ENCODE results near the gene PPP2R2C. TPM values are rescaled to one million over a fixed set of nuclear protein-coding genes. Genes with fewer than 3 reads are reported as not detected.

Gene PPP2R2C
- total and polyA plus RNA-seq, 2 of the 4 experiments (the other 2 are of a cell fraction), result 0.03 TPM; not detected in 1

DNA sequence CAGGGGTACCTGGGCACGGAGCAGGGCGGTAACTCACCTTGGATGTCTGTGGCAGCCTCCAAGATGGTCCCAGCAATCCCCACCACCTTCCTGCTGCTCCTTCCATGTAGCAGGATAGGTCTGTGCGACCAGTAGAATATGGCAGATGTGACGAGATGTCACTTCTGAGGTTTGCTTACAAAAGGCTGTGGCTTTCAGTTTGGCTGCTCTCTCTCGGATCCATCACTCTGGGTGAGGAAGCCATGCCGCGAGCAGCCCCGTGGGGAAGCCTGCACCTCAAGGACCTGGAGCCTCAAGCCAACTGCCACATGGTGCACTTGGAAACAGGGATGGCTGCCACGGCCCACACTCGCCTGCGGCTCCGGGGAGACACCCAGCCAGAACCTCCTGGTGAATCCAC lies 165.2 kb downstream of the PPP2R2C start:
- no peak overlapping the region for H2BK15ac ChIP-seq (ENCODE audit: low read depth, low read length)
- DNase-seq, result no peak
- no peak overlapping the region for H3K9ac ChIP-seq (ENCODE audit: low read depth, low read length)
- H3K4me3 ChIP-seq (ENCODE audit: insufficient read depth, low read depth, low read length), result no peak overlapping the region
- no peaks in the 10 kb centered on the region for H3K79me1 ChIP-seq (ENCODE audit: low read depth in 1 of 2, low read length in 2 of 2)
- WGBS, 2 experiments (ENCODE audit: extremely low coverage in 2 of 2, insufficient read length in 1 of 2), result 77% methylated on average over 6 of the region's 12 CpGs; no CpG with 5 or more reads in 1 of the 2 experiments
- peaks cover 21% of the 10 kb centered on the region for H3K36me3 ChIP-seq (ENCODE audit: control insufficient read depth, insufficient read depth, low read length)
- H4K91ac ChIP-seq (ENCODE audit: insufficient read depth, low read depth, low read length), result no peak overlapping the region
- H4K5ac ChIP-seq (ENCODE audit: low read depth, low read length), result no peak overlapping the region
- H3K14ac ChIP-seq (replicated peaks; ENCODE audit: low read depth, low read length), result no peak overlapping the region
- H3K9me3 ChIP-seq (ENCODE audit: control insufficient read depth, insufficient read depth, low read length), result peaks cover 5% of the 10 kb centered on the region
- H2BK5ac ChIP-seq (ENCODE audit: low read depth, low read length, poor library complexity, severe bottlenecking), result no peak overlapping the region
- 0 out of 2 replicates have a peak, but pooled peaks cover 3% of the 10 kb centered on the region for H3K9me1 ChIP-seq (ENCODE audit: insufficient read depth, low read length)
- no peak overlapping the region for H2AK9ac ChIP-seq (replicated peaks; ENCODE audit: low read depth, low read length, poor library complexity)
- no peak overlapping the region for H3K27ac ChIP-seq (ENCODE audit: insufficient read depth, low read length)
- H4K8ac ChIP-seq (ENCODE audit: low read depth in 2 of 2, low read length in 2 of 2), result no peak overlapping the region
- in situ Hi-C loops (cut with MboI; ENCODE audit: low sequenced_read_pairs) (no loop called here), dilution Hi-C loops (cut with HindIII; ENCODE audit: low sequenced_read_pairs, unreplicated experiment) (no loop called here), intact Hi-C loops (cut with micrococcal nuclease) (no loop called here)
- H2AFZ ChIP-seq (replicated peaks; ENCODE audit: low read length, poor library complexity), result no peak overlapping the region
- H3K4ac ChIP-seq (ENCODE audit: low read depth, low read length), result no peak overlapping the region
- H3K18ac ChIP-seq (ENCODE audit: low read depth, low read length), result no peak overlapping the region
- POLR2A ChIA-PET (ENCODE audit: unreplicated experiment), result no interaction called here
- no peak overlapping the region for H3K4me2 ChIP-seq (ENCODE audit: low read depth, low read length)
- no TSS peak for BruUV-seq (replicated peaks)
- no peak overlapping the region for H3K23ac ChIP-seq (ENCODE audit: low read depth, low read length)
- H3K27me3 ChIP-seq (ENCODE audit: control insufficient read depth, insufficient read depth, low read length), result peaks cover 28% of the 10 kb centered on the region
- no peaks in the 10 kb centered on the region for H3K4me1 ChIP-seq (ENCODE audit: control insufficient read depth, insufficient read depth, low read length)
- H2AK5ac ChIP-seq (ENCODE audit: low read depth, low read length), result no peak overlapping the region
- no peak for ATAC-seq (ENCODE audit: low read depth)
- TF ChIP-seq NFE2L2 (IDR thresholded peaks at IDR 0.05; ENCODE audit: low read depth, low read length), result no peak
- TF ChIP-seq RCOR1 (IDR thresholded peaks at IDR 0.05; ENCODE audit: insufficient replicate concordance, low read length), result no peak
- TF ChIP-seq, protein P1, sequence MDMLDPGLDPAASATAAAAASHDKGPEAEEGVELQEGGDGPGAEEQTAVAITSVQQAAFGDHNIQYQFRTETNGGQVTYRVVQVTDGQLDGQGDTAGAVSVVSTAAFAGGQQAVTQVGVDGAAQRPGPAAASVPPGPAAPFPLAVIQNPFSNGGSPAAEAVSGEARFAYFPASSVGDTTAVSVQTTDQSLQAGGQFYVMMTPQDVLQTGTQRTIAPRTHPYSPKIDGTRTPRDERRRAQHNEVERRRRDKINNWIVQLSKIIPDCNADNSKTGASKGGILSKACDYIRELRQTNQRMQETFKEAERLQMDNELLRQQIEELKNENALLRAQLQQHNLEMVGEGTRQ (IDR thresholded peaks at IDR 0.05; ENCODE audit: low read depth, low read length), result no peak
- no peak for TF ChIP-seq RAD21 (IDR thresholded peaks at IDR 0.05; ENCODE audit: low read length)
- TF ChIP-seq MAZ (IDR thresholded peaks at IDR 0.05; ENCODE audit: borderline replicate concordance, low read depth, low read length), result no peak
- TF ChIP-seq BHLHE40 (IDR thresholded peaks at IDR 0.05; ENCODE audit: low read depth, low read length), result no peak
- TF ChIP-seq, protein P2, sequence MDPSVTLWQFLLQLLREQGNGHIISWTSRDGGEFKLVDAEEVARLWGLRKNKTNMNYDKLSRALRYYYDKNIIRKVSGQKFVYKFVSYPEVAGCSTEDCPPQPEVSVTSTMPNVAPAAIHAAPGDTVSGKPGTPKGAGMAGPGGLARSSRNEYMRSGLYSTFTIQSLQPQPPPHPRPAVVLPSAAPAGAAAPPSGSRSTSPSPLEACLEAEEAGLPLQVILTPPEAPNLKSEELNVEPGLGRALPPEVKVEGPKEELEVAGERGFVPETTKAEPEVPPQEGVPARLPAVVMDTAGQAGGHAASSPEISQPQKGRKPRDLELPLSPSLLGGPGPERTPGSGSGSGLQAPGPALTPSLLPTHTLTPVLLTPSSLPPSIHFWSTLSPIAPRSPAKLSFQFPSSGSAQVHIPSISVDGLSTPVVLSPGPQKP (IDR thresholded peaks at IDR 0.05; ENCODE audit: borderline replicate concordance, low read depth, low read length), result no peak
- no peak overlapping the region for H2BK20ac ChIP-seq (ENCODE audit: low read depth, low read length)
- H3K56ac ChIP-seq (ENCODE audit: extremely low read depth, insufficient read depth, low read length), result no peak overlapping the region
- H4K20me1 ChIP-seq (ENCODE audit: insufficient read depth, low read length), result no peaks in the 10 kb centered on the region; the same call in 1 of the 2 replicates
- H2BK120ac ChIP-seq (ENCODE audit: low read depth, low read length), result no peak overlapping the region
- CTCF ChIA-PET, result no interaction called here

All from IMR-90 (cell line).